Peyer's patch (tissue), 4 donors: ENCODE measurements around the gene PSMD13. TPM values are rescaled to one million over a fixed set of nuclear protein-coding genes. Genes with fewer than 3 reads are reported as not detected.

Experiments used
- DNase-seq, 3 donors: peaks; one replicate each; pipeline ENCODE4 v3.0.0-alpha.2; 2017 to 2019
- H3K27ac ChIP-seq, 4 donors: fragments of 200-600 bp; sonication (generic); one replicate each; pipeline ENCODE4 v1.5.1; 2016 to 2019
- H3K27me3 ChIP-seq, 2 donors: fragments of 200-600 bp; sonication (generic); one replicate each; pipeline ENCODE4 v1.5.1; 2019
- H3K36me3 ChIP-seq, 3 donors: fragments of 200-600 bp; sonication (generic); one replicate each; pipeline ENCODE4 v1.5.1; 2016 to 2019
- H3K4me1 ChIP-seq, 4 donors: fragments of 200-600 bp; sonication (generic); one replicate each; pipeline ENCODE4 v1.5.1; 2016 to 2019
- H3K4me3 ChIP-seq, 4 donors: fragments of 200-600 bp; sonication (generic); 1 replicate in 3 of 4; 2 replicates in 1 of 4; pipeline ENCODE4 v1.5.1; 2016 to 2019; ENCODE audit warnings: mild to moderate bottlenecking in 1 of 4
- H3K9me3 ChIP-seq, 4 donors: fragments of 200-600 bp; sonication (generic); one replicate each; pipeline ENCODE4 v1.5.1; 2016 to 2019; ENCODE audit warnings: mild to moderate bottlenecking in 1 of 4
- CTCF ChIP-seq, 6 experiments: fragments of 450-650 bp in 4 of 6; fragments of 200-600 bp in 2 of 6; sonication (generic) in 1 of 6; IDR thresholded peaks; one replicate each; pipeline ENCODE4 v1.5.1; 2017 to 2019; ENCODE audit warnings: antibody characterized with exemption in 6 of 6, mild to moderate bottlenecking in 3 of 6, moderate library complexity in 1 of 6
- POLR2A ChIP-seq, 2 donors: fragments of 450-650 bp; IDR thresholded peaks; one replicate each; pipeline ENCODE4 v1.5.1; 2017; ENCODE audit warnings: antibody characterized with exemption in 2 of 2, mild to moderate bottlenecking in 2 of 2, moderate library complexity in 2 of 2
- total RNA-seq, 4 donors: library from RNA; depleted of rRNA; stranded (reverse); fragments of >200 nt; gene quantifications; one replicate each; pipeline ENCODE4 v1.1.0, GENCODE V29; 2016

Gene PSMD13
- total RNA-seq, 4 donors from 2014 or later: 74.5 to 125 (median 96.9) TPM

DNA sequence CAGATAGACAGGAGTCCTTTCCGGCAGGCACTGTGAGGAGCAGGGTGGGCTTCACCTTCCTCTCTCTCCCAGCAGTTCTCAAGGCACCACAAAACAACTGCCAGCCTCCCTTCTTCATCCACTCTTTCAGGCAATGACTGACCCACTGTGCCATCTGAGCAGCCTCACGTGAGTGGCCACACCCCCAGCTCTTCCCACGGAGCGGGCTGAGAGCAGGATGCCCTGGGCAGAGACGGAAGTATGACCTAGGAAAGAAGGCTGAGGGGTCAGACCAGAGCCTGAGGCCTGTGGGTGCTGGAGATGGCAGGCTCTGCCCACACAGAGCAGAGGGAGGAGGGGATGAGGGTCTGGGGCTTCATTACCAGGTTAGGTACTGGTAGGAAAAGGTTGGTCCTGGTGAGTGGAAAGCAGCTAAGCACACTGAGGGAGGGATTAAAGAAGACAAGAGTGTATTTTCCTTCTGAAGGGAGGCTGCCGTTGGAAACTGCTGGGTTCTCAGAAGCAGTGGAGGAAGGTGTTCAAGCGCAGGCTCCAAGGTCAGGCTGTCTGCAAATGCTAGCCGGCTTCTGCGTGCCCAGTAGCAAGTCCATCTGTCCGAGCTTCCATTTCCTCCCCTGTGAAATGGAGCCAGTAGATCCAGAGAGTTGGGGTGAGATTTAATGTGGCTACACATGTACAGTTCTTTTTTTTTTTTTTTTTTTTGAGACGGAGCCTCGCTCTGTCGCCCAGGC lies 46.0 kb downstream of the PSMD13 start:
- Histone ChIP-seq H3K27ac (peak overlapping the region in 3 of 4 donors; percentile 73 to 96 (median 87)), H3K36me3 (peaks cover 0 to 31% (median 0%) of the 10 kb centered on the region in 3 donors), H3K4me1 (peaks cover 0 to 34% (median 19%) of the 10 kb centered on the region in 4 donors), H3K4me3 (peak overlapping the region in 2 of 4 donors; percentile 58 to 61), H3K27me3 (peaks cover 0 to 12% of the 10 kb centered on the region in 2 donors), H3K9me3 (no peaks in the 10 kb centered on the region)
- TF ChIP-seq POLR2A (IDR thresholded peaks at IDR 0.05): peak in 1 of 2 donors; percentile 26
- TF ChIP-seq CTCF (IDR thresholded peaks at IDR 0.05): no peak
- peak in 2 of 3 donors; percentile 69 to 73 for DNase-seq

- peaks cover 0 to 31% (median 0%) of the 10 kb centered on the region in 3 donors for H3K36me3 ChIP-seq
- no peaks in the 10 kb centered on the region for H3K9me3 ChIP-seq
- H3K4me3 ChIP-seq: peak overlapping the region in 2 of 4 donors; percentile 25 to 61
- DNase-seq: peak in 1 of 3 donors; percentile 50
- TF ChIP-seq CTCF (IDR thresholded peaks at IDR 0.05) (no peak), POLR2A (IDR thresholded peaks at IDR 0.05) (no peak)
- H3K27me3 ChIP-seq: peaks cover 0 to 12% of the 10 kb centered on the region in 2 donors
- H3K27ac ChIP-seq: peak overlapping the region in 2 of 4 donors; percentile 11 to 66
- H3K4me1 ChIP-seq: peaks cover 0 to 34% (median 19%) of the 10 kb centered on the region in 4 donors
Observed at GRCh38 chr11:283405-284104, 46.8 kb downstream of the PSMD13 start.

- H3K27me3 ChIP-seq: peaks cover 0 to 12% of the 10 kb centered on the region in 2 donors
- H3K9me3 ChIP-seq: no peaks in the 10 kb centered on the region
- TF ChIP-seq POLR2A (IDR thresholded peaks at IDR 0.05) (no peak), CTCF (IDR thresholded peaks at IDR 0.05) (no peak)
- no peak overlapping the region for H3K4me3 ChIP-seq
- H3K4me1 ChIP-seq: peaks cover 0 to 31% (median 15%) of the 10 kb centered on the region in 4 donors
- H3K27ac ChIP-seq: peak overlapping the region in 2 of 4 donors; percentile 11 to 66
- H3K36me3 ChIP-seq: peaks cover 0 to 31% (median 0%) of the 10 kb centered on the region in 3 donors
- DNase-seq: peak in 2 of 3 donors; percentile 47 to 57
Observed at GRCh38 chr11:284105-285020, 47.6 kb downstream of the PSMD13 start.

DNA sequence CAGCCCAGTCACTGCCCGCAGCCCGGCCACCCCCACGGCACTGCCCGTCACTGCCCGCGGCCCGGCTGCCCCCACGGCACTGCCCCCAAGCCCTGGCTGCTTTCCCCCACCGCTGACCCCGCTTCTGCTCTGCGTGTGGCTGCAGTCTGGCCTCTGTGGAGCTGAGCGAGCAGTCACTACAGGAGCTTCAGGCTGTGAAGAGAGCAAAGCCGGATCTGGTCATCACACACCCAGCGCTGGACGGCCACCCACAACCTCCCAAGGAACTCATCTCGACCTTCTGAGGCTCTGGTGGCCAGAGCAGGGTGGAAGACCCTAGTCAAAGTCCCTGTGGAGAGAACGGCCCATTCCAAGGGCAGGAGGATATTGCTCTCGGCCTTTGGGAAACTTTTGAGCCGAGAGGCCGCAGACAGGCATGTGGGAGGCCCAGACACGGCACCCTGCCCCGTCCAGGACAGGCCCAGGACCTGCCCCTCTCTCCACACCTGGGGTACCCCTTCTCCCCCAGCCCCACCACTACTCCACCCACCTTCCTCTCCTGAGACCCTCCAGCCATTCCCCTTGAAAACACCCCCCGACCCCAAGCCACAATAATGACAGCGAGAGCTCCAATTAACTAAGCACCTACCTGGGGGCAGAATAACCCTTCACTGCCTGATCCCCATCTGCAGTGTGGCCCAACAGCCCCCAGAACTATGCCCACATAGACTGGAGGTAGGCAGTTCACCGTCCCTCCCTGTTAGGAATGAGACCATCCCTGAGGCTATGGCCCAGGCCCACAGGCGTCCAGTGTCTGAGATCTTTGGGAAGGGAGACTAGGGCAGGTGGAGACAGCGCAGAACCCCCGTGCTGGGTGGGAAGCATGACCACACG lies 48.5 kb downstream of the PSMD13 start:
- Histone ChIP-seq H3K27ac (peak overlapping the region in 1 of 4 donors; percentile 66), H3K36me3 (peaks cover 0 to 31% (median 0%) of the 10 kb centered on the region in 3 donors), H3K9me3 (no peaks in the 10 kb centered on the region), H3K4me3 (no peak overlapping the region), H3K27me3 (peaks cover 0 to 12% of the 10 kb centered on the region in 2 donors), H3K4me1 (peaks cover 0 to 35% (median 15%) of the 10 kb centered on the region in 4 donors)
- no peak for TF ChIP-seq POLR2A (IDR thresholded peaks at IDR 0.05)
- TF ChIP-seq CTCF (IDR thresholded peaks at IDR 0.05): no peak
- DNase-seq: peak in 2 of 3 donors; percentile 44 to 52
